Activated naive CD4-positive, alpha-beta T cell treated with anti-CD3 and anti-CD28 coated beads, Interleukin-2, amount 10 ng/mL, durations not matched to agents 7 days and 5 days (primary cell): ENCODE data around the gene ZRANB2.

Experiments used
- CTCF ChIA-PET: fragments of 350-600 bp; sonication (Branson Sonifier 250); formaldehyde crosslinking; loops from one replicate; lab custom pipeline; 2021; ENCODE audit warnings: antibody characterized with exemption; lab: Charles Lee
- DNase-seq: peaks from one replicate; pipeline ENCODE4 v3.0.0-alpha.2; 2020
- H3K27ac Mint-ChIP-seq: one replicate; pipeline ENCODE4 v1.8.0; 2021; ENCODE audit warnings: mild to moderate bottlenecking, moderate library complexity, mixed read lengths
- H3K27me3 Mint-ChIP-seq: one replicate; pipeline ENCODE4 v1.8.0; 2021; ENCODE audit warnings: mild to moderate bottlenecking, mixed read lengths
- H3K36me3 Mint-ChIP-seq: one replicate; pipeline ENCODE4 v1.8.0; 2021; ENCODE audit warnings: mixed read lengths
- H3K4me1 Mint-ChIP-seq: one replicate; pipeline ENCODE4 v1.8.0; 2021; ENCODE audit warnings: mixed read lengths
- H3K4me3 Mint-ChIP-seq: one replicate; pipeline ENCODE4 v1.8.0; 2021; ENCODE audit warnings: mild to moderate bottlenecking, moderate library complexity, mixed read lengths
- H3K9me3 Mint-ChIP-seq: one replicate; pipeline ENCODE4 v1.8.0; 2021; ENCODE audit warnings: mixed read lengths

The ZRANB2 gene

GRCh38 chr1:71087060-71087459 is 6.2 kb upstream of the ZRANB2 start:
- no peak for DNase-seq
- Mint-ChIP-seq H3K4me1 (peaks cover under 1% of the 10 kb centered on the region), H3K4me3 (no peak overlapping the region), H3K36me3 (no peaks in the 10 kb centered on the region), H3K27ac (no peak overlapping the region), H3K27me3 (peaks cover 13% of the 10 kb centered on the region), H3K9me3 (no peaks in the 10 kb centered on the region)
- CTCF ChIA-PET = no interaction called here

GRCh38 chr1:71086331-71086730 is 5.5 kb upstream of the ZRANB2 start:
- CTCF ChIA-PET = no interaction called here
- Mint-ChIP-seq H3K27ac (no peak overlapping the region), H3K4me1 (peaks cover 8% of the 10 kb centered on the region), H3K4me3 (no peak overlapping the region), H3K27me3 (peaks cover 13% of the 10 kb centered on the region), H3K36me3 (peaks cover 3% of the 10 kb centered on the region), H3K9me3 (peaks cover 2% of the 10 kb centered on the region)
- DNase-seq = no peak

DNA sequence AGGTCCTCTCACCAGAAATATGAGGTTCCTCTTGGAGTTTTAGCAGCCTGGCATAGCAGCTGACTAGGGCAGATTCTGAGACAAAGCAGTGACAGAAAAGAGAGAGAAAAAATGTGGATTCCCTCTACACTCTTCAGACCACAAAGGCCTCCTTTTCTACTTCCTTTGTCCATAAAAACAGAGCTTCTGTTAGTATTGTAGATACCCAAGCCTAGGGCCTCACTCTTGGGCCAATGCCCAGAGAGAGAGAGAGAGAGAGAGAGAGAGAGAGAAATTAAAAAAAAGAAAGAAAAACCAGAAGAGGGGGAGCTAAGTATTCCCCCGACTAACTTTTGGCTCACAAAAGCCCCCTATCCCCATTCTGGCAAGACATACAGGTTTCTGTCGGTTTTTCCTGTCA is 2.4 kb upstream of the ZRANB2 start:
- Mint-ChIP-seq H3K27ac (no peak overlapping the region), H3K9me3 (peaks cover 2% of the 10 kb centered on the region), H3K36me3 (peaks cover 12% of the 10 kb centered on the region), H3K4me3 (no peak overlapping the region), H3K4me1 (peaks cover 24% of the 10 kb centered on the region), H3K27me3 (peaks cover 16% of the 10 kb centered on the region)
- DNase-seq = no peak
- CTCF ChIA-PET = interaction anchor here (0.9 kb wide), 1 partner anchor 34 kb away, joined by 4 read pairs; no protein-coding TSS in a partner anchor

GRCh38 chr1:71081697-71082080 is 854 bp upstream of the ZRANB2 start:
- DNase-seq = peak; percentile 22
- peaks cover 17% of the 10 kb centered on the region for H3K36me3 Mint-ChIP-seq
- H3K4me1 Mint-ChIP-seq = peaks cover 27% of the 10 kb centered on the region
- CTCF ChIA-PET = interaction anchor here (1.2 to 1.5 kb wide), 2 partner anchors 9 to 29 kb away, joined by 3 to 7 read pairs; no protein-coding TSS in a partner anchor
- H3K4me3 Mint-ChIP-seq = peak overlapping the region; percentile 99
- peak overlapping the region; percentile 99 for H3K27ac Mint-ChIP-seq
- H3K27me3 Mint-ChIP-seq = peaks cover 16% of the 10 kb centered on the region
- peaks cover 2% of the 10 kb centered on the region for H3K9me3 Mint-ChIP-seq

- DNase-seq = peak; percentile 30
- H3K4me3 Mint-ChIP-seq = peak overlapping the region; percentile 99
- peak overlapping the region; percentile 99 for H3K27ac Mint-ChIP-seq
- H3K36me3 Mint-ChIP-seq = peaks cover 29% of the 10 kb centered on the region
- peaks cover 34% of the 10 kb centered on the region for H3K4me1 Mint-ChIP-seq
- CTCF ChIA-PET = interaction anchor here (0.9 to 1.5 kb wide), 3 partner anchors 8 to 28 kb away, joined by 3 to 7 read pairs (median 3); no protein-coding TSS in a partner anchor
- H3K9me3 Mint-ChIP-seq = peaks cover 2% of the 10 kb centered on the region
- H3K27me3 Mint-ChIP-seq = peaks cover 10% of the 10 kb centered on the region
These were observed 551 bp downstream of the ZRANB2 start for GRCh38 chr1:71080230-71080738.

- peaks cover 58% of the 10 kb centered on the region for H3K36me3 Mint-ChIP-seq
- CTCF ChIA-PET = no interaction called here
- no peaks in the 10 kb centered on the region for H3K9me3 Mint-ChIP-seq
- DNase-seq = no peak
- peak overlapping the region; percentile 72 for H3K27ac Mint-ChIP-seq
- H3K4me3 Mint-ChIP-seq = no peak overlapping the region
- peaks cover 37% of the 10 kb centered on the region for H3K4me1 Mint-ChIP-seq
- no peaks in the 10 kb centered on the region for H3K27me3 Mint-ChIP-seq
These were observed 6.2 kb downstream of the ZRANB2 start for GRCh38 chr1:71074681-71075080.

GRCh38 chr1:71072273-71072672 is 8.6 kb downstream of the ZRANB2 start:
- Mint-ChIP-seq H3K27me3 (no peaks in the 10 kb centered on the region), H3K4me3 (no peak overlapping the region), H3K4me1 (peaks cover 39% of the 10 kb centered on the region), H3K27ac (peak overlapping the region; percentile 5), H3K36me3 (peaks cover 65% of the 10 kb centered on the region), H3K9me3 (no peaks in the 10 kb centered on the region)
- CTCF ChIA-PET = interaction anchor here (1.8 kb wide), 1 partner anchor 9 kb away, joined by 7 read pairs; the partner anchor contains the start of gene ZRANB2
- DNase-seq = no peak

DNA sequence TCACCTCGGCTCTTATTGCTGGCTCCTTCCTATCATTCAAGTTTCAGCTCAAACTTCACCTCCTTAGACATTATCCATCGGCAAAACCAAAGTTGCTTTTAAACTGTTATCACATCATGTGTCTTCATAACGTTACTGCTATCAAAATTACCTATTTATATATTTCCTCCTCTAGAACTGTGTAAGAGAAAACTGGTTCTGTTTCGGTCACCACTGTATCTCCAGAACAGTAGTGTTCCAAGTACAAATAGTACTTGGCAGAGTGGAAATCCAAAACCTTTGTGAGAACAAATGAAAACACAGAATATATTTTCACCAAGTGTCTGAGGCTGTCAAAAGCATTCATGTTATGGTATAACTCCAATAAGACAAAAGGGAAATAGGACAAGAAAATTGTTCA is 9.1 kb downstream of the ZRANB2 start:
- Mint-ChIP-seq H3K27ac (no peak overlapping the region), H3K4me1 (peaks cover 39% of the 10 kb centered on the region), H3K4me3 (no peak overlapping the region), H3K9me3 (no peaks in the 10 kb centered on the region), H3K36me3 (peaks cover 66% of the 10 kb centered on the region), H3K27me3 (no peaks in the 10 kb centered on the region)
- CTCF ChIA-PET = interaction anchor here (1.8 kb wide), 1 partner anchor 9 kb away, joined by 7 read pairs; the partner anchor contains the start of gene ZRANB2
- no peak for DNase-seq

DNA sequence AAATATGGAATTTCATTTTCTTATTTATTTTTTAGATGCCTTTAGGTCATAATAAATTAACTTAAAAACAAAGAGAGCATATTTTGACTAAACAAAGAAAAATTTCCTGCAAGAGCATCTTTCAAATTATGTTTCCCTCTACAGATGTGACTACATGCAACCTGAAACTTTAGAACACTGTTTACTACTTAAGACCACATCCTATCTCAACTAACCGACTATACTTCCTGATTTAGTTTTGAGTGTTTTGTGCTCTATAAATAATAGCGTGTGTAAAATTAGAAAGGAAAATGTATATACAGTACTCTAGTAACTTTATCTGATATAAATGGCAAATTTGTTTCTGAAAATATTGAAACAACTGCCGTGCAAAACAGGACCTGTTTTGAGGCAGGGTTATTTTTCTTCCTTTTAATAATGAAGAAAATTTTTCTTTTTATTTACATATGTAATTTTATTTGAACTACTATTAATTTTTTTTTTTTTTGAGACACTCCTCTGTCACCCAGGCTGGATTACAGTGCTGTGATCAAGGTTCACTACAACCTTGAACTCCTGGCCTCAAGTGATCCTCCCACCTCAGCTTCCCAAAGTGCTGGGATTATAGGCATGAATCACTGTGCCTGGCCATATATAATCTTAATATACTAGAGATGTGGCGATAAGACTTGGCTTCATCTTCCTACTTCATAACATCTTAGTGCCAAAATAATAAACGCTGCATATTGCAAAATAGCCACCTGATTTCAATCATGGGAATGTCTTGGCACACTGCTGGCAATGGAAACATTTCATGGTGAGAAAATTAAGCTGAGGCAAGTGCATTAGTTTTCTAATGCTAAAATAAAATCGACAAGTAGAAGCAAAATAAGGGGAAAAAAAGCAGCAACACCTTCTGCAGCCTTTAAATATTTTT is 12.3 kb downstream of the ZRANB2 start:
- peaks cover 21% of the 10 kb centered on the region for H3K4me1 Mint-ChIP-seq
- no peak for DNase-seq
- no peak overlapping the region for H3K4me3 Mint-ChIP-seq
- H3K9me3 Mint-ChIP-seq = no peaks in the 10 kb centered on the region
- H3K27ac Mint-ChIP-seq = peak overlapping the region; percentile 69
- CTCF ChIA-PET = no interaction called here
- peaks cover 59% of the 10 kb centered on the region for H3K36me3 Mint-ChIP-seq
- no peaks in the 10 kb centered on the region for H3K27me3 Mint-ChIP-seq

- DNase-seq = no peak
- Mint-ChIP-seq H3K9me3 (no peaks in the 10 kb centered on the region), H3K27ac (no peak overlapping the region), H3K4me1 (no peaks in the 10 kb centered on the region), H3K4me3 (no peak overlapping the region), H3K27me3 (peaks cover 12% of the 10 kb centered on the region), H3K36me3 (peaks cover 16% of the 10 kb centered on the region)
- CTCF ChIA-PET = no interaction called here
These were observed 26.0 kb downstream of the ZRANB2 start for GRCh38 chr1:71054791-71055190.

GRCh38 chr1:71054281-71054731 is 26.5 kb downstream of the ZRANB2 start:
- no peak for DNase-seq
- no peaks in the 10 kb centered on the region for H3K9me3 Mint-ChIP-seq
- H3K36me3 Mint-ChIP-seq = peaks cover 13% of the 10 kb centered on the region
- no peaks in the 10 kb centered on the region for H3K4me1 Mint-ChIP-seq
- no peak overlapping the region for H3K4me3 Mint-ChIP-seq
- peaks cover 13% of the 10 kb centered on the region for H3K27me3 Mint-ChIP-seq
- H3K27ac Mint-ChIP-seq = no peak overlapping the region
- CTCF ChIA-PET = no interaction called here

DNA sequence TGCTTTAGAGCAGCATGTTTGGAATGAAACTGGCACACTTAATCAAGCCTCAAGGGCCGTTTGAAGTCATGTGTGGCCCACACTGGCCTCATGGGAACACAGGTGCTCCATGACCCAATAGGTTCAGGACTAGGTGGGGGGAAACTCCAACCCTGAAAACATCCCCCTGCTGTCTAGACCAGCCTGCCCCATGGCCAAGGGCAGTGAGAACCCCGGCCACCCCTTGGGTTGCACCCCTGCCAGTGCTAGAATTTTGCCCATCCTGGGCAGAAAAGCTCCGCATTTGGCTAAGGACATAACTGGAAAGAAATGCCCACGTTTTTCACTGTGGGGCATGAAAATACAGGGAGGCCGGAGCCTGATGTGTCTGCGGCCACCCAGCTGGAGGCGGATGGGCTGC is 27.1 kb downstream of the ZRANB2 start:
- CTCF ChIA-PET = no interaction called here
- no peaks in the 10 kb centered on the region for H3K9me3 Mint-ChIP-seq
- DNase-seq = no peak
- peaks cover 8% of the 10 kb centered on the region for H3K36me3 Mint-ChIP-seq
- H3K27ac Mint-ChIP-seq = no peak overlapping the region
- H3K4me3 Mint-ChIP-seq = no peak overlapping the region
- H3K27me3 Mint-ChIP-seq = peaks cover 13% of the 10 kb centered on the region
- no peaks in the 10 kb centered on the region for H3K4me1 Mint-ChIP-seq

DNA sequence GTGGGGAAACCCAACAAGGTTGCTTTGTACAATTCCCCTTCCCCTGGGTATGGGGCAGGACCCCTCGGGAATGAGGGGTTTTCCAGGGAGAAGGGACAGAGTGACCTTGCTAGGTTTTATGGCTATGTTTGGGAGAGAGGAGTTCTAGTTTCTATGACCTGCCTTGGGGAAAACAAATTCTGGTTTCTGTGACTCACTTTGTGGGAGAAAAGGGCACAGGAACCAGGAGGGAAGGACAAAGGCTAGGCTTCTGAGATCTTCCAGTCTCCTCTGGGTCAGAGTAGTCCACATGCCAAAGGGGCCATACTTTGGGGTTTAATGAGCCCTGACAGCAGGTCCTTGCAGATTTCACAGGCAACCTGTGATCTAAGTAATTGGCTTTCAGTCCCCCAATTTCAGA is 27.7 kb downstream of the ZRANB2 start:
- peaks cover 2% of the 10 kb centered on the region for H3K4me1 Mint-ChIP-seq
- H3K27me3 Mint-ChIP-seq = peaks cover 18% of the 10 kb centered on the region
- H3K9me3 Mint-ChIP-seq = no peaks in the 10 kb centered on the region
- H3K27ac Mint-ChIP-seq = no peak overlapping the region
- H3K36me3 Mint-ChIP-seq = peaks cover 8% of the 10 kb centered on the region
- no peak for DNase-seq
- CTCF ChIA-PET = no interaction called here
- H3K4me3 Mint-ChIP-seq = no peak overlapping the region

DNA sequence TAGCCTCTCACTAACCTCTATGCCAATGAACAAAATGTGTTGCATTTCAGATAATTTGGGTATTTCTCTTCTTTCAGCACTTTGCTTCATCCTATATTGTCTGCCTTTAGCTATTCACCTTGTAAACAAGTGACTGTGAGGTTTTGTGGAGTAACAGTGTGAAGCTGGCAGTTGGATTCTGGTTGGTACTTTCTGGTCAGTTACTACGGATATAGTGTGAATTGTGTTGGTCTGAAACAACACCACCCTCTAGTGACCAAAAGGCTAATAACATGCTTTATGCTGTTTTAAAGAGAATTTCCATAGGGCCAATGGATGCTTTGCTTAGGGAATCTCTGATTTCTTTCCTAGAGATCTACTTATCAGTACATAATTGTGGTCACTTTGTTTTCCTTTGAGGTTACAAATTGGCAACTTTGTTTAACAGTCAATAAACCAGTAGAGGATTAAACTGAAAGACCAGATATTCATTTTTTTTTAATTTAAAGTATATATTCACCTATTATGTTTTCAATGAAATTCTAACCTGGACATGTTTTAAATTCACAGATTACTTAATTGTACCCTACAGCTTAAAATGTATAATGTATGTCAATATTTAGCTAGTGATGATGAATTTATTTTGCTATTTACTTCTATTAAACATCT is 30.8 kb downstream of the ZRANB2 start:
- Mint-ChIP-seq H3K36me3 (no peaks in the 10 kb centered on the region), H3K4me3 (no peak overlapping the region), H3K27ac (no peak overlapping the region), H3K4me1 (peaks cover 18% of the 10 kb centered on the region), H3K27me3 (peaks cover 49% of the 10 kb centered on the region), H3K9me3 (no peaks in the 10 kb centered on the region)
- no peak for DNase-seq
- CTCF ChIA-PET = interaction anchor here (0.5 to 3.3 kb wide), 6 partner anchors 15 to 526 kb away, joined by 3 to 28 read pairs (median 4); no protein-coding TSS in a partner anchor
